ENCODE measurements around the gene CPTP.

The CPTP gene

DNA sequence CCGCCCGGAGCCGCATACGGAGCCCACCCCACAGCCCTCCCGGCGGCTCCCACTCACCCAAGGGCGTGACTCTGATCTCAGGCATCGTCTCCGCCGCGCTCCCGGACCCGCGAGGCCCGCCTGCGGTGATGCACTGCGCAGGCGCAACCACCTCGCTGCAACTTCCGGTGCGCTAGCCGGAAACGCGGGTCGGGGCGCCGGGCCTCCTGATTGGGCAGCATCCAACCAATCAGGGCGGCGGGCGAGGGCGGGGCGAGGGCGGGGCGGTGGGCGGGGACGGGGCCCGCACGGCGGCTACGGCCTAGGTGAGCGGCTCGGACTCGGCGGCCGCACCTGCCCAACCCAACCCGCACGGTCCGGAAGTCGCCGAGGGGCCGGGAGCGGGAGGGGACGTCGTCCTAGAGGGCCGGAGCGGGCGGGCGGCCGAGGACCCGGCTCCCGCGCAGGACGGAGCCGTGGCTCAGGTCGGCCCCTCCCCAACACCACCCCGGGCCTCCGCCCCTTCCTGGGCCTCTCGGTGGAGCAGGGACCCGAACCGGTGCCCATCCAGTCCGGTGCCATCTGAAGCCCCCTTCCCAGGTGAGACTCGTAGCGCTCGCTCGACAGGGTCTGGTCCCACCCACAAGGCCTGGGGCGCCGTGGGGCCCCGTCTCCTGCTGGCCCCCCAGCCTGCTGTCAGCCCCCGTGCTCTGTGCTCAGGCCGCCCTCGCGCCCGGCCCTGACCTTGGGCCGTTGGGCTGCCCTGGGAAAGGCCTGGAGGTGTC, at the start of gene CPTP, which contains the start of gene INTS11:
CPTP (plus strand) TSS at position 279 of the 764 bp plus-strand sequence. CDS start 2,109 bp downstream, outside the sequence.
INTS11 (minus strand) TSS at position 137 of the 764 bp plus-strand sequence; CDS start at position 85, 52 bp downstream.
- DNase-seq (ENCODE audit: low read depth in 1 of 2, low spot score in 1 of 2), result peak; percentile 92 to 94

DNA sequence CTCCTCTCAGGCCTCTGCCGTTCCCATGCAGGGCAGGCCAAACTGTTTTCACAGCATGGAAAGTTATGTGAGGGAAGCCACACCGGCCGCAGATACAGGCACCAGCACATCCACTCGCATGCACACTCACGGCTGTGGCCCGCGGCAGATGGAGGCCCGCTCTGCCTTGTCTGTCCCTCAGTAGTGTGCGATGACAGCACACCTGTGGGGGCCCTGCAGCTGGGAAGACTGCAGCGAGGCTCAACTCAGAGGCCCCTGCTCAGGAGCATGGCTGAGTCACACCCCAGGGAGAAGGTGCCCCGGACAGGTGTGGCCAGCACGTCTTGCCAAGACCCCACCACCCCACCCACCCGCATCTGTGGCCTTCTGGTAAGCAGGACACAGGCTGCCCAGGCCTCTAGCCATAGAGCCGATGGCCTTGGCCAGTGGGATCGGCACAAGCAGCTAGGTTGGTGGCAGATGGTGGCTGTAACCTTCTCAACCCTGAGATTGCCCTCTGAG, 49.6 kb upstream of the CPTP start:
- no peak for DNase-seq (ENCODE audit: low read depth in 1 of 2, low spot score in 1 of 2)

DNA sequence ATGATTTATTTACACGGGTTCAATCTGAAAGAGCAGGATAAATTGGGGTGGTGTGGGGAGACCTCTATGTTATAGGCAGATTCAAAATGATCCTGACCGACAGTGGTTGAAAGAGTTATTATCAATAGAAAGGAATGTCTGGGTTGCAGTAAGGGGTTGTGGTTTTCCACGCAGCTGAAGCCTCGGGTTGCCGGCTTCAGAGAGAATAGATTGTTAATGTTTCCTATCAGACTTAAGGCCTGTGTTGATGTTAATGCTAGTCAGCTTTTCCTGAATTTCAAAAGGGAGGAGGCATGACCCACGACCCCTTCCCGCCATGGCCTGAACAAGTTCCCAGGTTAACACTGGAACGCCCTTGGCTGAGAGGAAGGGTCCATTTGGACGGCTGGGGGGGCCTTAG, 48.8 kb upstream of the CPTP start:
- no peak for DNase-seq (ENCODE audit: low read depth in 1 of 2, low spot score in 1 of 2)

DNA sequence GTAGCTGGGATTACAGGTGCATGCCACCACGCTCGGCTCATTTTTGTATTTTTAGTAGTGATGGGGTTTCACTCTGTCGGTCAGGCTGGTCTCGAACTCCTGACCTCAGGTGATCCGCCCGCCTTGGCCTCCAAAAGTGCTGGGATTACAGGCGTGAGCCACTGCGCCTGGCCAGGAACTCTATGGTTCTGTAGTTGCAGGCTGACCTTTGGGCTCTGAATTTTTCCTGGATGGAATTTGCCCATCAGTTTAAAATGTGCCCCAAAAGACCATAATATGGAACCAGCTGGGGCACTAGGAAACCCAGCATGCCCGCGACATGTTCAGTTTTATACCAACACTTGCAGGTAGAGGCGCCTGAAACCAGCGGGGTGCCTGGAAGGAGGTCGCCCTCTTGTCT, 46.0 kb upstream of the CPTP start:
- DNase-seq (ENCODE audit: low read depth in 1 of 2, low spot score in 1 of 2), result no peak

DNA sequence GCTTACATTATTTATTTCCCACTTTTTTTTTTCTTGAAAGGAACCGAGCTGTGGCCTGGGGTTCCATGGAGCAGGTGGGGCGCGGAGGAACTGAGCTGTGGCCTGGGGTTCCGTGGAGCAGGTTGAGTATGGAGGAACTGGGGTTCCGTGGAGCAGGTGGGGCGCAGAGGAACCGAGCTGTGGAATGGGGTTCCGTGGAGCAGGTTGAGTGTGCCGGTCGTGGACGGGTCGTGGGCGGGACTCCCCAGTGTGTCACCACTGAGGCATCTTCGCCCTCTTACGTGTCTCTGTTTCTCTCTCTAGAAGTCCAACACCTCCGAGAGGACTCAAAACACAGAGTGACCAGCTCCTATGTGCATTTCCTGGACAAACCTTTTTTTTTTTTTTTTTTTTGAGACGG, 45.6 kb upstream of the CPTP start:
- no peak for DNase-seq (ENCODE audit: low read depth in 1 of 2, low spot score in 1 of 2)

DNA sequence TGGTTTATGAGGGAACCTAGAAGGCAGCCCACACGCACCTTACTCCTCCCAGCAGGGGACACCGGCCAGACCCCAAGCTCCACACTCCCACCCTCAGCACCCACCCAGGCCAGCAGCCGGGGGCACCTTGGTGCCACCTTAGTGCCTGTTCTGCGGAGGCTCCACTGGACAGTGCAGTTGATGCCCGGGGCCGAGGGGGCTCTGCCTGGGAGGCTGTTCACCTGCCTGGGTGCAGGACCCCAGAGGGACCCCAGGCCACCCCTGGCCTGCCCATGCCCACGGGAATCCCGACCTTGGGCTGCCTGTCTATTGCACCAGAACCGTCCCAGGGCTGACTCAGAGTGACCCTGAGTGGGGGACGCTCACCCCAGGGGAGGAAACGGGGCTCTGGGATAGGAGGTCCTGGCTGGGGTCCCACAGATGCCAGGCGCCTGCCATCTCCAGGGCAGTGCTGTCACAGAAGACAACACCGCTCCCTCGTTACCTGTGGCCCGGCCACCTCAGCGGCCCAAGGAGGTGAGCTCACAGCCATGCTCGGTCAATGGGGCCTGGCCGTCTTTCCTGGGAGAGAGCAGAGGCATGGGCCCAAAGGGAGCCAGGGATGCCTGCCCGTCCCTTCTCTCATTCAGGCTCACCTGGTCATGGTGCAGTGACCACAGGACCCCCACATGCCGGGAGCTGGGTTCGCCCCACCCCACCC, 43.7 kb upstream of the CPTP start:
- DNase-seq (ENCODE audit: low read depth in 1 of 2, low spot score in 1 of 2), result no peak

DNA sequence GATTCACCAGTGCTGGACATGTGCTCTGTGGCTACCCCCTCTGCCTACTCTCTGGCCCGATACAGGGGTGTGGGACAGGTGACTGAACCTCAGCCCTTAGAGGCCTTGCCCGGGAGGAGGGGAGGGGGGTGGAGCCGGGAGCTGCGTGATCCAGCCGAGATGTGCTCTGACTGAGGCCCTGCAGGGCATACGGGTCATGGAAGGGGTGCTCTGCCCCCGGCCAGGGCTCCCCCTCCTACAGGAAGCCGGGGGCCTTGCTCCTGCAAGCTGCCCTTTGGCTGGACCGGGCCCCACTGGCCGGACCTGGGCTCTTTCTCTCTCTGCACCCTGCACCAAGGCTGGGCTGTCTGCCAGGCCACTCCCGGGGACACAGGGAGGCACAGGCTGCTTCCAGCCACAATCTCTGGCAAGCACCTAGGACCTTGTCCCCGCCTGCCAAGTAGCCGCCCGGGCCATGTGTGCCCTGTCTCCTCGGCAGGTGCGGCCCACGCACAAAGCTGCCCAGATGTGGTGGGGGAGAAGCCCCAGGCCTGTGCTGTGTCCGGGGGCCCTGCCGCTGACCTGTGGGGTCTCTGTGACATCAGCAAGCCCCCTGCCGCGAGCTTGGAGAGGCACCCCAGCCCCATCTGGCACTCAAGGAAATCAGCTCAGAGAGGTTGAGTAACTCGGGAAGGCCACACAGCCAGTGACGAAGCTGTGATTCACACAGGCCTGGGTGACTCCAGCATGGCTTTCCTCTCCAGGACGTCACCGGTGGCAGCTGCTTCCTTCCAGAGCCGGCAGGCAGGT, 42.9 kb upstream of the CPTP start:
- DNase-seq (ENCODE audit: low read depth in 1 of 2, low spot score in 1 of 2), result no peak

DNA sequence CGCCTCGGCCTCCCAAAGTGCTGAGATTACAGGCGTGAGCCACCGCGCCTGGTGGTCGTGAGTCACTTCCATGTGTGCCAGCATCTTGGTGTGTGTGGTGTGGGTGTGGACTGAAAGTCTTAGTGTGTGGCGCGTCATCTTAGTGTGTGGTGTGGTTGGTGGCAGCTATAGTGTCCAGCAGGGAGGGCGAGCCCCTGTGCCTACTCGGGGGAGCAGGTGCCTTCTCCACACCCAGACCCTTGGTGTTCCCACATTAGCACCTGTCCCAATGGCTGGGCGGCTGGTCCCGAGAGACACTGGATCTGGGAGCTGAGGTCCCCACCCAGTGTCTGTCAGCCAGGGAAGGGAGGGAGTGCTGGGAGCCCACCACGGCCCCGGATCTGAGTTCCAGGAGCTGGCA, 41.6 kb upstream of the CPTP start:
- no peak for DNase-seq (ENCODE audit: low read depth in 1 of 2, low spot score in 1 of 2)

DNA sequence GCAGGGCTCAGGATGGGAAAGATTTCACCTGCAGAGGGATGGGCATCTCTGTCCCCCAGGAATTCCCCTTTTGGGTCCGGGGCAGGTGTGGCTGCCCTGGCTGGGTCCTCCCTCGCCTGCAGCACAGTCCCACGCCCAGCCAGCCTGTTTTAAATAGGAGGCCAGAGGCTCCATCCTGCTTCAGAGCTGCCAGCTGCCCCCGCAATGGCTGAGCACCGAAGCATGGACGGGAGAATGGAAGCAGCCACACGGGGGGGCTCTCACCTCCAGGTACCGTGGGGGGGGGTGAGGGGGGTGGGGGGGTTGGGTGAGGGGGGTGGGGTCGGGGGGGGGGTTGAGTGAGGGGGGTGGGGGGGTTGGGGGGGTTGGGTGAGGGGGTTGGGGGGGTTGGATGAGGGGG, 40.8 kb upstream of the CPTP start:
- no peak for DNase-seq (ENCODE audit: low read depth in 1 of 2, low spot score in 1 of 2)

DNA sequence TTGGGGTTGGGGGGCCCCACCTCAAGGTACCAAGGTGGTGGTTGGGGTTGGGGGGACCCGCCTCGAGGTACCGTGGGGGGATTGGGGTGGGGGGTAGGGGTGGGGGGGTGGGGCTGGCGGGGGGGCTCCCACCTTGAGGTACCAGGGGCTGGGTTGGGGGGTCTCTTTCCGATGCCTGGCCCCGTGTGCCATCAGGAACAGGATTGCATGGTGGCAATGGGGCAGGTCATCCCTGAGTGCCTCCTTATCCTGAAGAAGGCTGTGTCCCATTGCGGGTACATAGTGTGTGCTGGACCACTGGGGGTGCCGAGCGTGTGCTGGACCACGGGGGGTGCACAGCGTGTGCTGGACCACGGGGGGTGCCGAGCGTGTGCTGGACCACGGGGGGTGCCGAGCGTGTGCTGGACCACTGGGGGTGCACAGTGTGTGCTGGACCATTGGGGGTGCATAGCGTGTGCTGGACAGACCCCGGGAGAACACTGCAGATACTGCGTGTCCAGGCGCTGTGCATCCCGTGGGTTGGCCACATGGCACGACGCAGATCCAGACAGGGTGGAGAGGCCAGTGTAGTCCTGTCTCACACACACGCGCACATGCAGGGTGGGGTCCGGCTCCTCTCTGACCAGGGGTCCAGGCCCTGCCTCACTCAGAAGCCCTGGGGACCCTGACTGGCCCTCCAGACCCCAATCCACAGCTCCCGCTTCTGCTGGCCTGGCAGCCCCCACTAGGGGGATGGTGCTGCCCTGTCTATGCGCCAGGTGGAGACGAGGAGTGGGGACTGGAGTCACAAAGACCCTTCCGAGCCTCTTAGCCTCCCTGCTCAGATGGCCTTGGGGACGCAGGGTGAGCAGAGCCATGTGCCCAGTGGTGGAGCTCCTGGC, 40.1 kb upstream of the CPTP start:
- no peak for DNase-seq (ENCODE audit: low read depth in 1 of 2, low spot score in 1 of 2)

DNA sequence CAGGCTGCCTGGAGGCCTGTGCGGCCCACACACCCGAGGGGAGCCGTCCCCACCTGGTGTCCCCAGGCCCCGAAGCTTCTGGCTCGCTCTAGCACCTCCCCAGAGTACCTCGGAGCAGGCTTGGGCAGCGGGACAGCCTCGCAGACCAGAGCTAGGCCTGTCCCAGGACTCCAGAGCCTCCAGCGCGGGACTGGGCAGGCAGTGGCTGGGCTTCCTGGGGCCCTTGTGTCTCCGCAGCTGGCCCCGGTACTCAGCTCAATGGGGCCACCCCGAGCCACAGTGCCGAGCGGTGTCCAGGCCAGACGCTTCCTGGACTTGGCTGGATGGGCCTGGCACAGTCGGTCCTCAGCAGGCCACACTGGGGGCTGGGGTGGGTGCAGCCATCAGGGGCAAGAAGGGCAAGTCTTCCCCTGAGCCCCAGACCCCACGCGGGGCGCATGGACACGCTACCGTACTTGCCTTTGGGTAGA, 39.5 kb upstream of the CPTP start:
- DNase-seq (ENCODE audit: low read depth in 1 of 2, low spot score in 1 of 2), result no peak

DNA sequence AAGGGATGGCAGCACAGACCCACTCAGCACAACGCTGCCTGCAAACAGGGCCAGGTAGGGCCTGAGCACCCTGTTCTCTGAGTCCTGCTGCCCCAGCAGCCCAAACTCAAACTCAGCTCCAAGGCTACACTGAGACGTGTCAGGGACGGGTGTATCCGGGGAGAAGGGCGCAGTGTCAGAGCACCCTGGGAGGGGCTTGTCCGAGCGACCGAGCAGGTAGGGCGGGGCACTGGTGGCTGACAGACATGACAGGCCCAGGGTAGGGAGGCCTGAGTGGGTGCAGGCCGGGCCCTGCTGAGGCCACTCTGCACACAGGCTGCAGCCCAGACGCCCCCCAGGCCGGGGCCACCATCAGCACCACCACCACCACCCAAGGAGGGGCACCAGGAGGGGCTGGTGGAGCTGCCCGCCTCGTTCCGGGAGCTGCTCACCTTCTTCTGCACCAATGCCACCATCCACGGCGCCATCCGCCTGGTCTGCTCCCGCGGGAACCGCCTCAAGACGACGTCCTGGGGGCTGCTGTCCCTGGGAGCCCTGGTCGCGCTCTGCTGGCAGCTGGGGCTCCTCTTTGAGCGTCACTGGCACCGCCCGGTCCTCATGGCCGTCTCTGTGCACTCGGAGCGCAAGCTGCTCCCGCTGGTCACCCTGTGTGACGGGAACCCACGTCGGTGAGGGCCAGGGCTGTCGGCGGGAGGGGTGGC, 38.8 kb upstream of the CPTP start:
- DNase-seq (ENCODE audit: low read depth in 1 of 2, low spot score in 1 of 2), result no peak

DNA sequence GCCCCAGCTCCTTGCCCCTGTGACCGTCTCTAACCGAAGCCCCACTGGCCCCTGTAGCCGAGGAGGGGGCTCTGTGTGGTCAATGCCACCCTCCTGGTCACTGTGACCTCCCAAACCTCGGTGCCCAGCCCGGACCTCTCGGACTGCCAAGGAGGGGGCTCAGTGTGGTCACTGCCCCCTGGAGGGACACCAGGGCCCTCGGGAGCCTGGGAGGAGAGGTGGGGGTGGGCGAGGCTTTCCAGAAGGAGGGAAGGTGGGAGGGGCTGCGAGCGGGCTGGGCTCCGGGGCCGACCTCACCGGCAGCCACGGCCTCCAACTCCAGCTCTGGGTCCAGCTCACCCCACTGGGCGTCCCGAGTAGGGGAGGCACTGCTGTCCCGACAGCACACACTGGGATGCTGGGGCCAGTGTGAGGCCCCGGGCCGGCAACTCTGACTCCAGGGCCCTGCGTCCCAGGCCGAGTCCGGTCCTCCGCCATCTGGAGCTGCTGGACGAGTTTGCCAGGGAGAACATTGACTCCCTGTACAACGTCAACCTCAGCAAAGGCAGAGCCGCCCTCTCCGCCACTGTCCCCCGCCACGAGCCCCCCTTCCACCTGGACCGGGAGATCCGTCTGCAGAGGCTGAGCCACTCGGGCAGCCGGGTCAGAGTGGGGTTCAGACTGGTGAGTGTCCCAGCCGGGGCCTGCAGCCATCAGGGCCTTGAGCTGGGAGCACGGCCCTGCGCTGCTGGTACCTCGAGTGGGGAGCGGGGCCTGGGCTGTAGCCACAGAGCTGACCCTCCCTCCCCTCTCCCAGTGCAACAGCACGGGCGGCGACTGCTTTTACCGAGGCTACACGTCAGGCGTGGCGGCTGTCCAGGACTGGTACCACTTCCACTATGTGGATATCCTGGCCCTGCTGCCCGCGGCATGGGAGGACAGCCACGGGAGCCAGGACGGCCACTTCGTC, 38.0 kb upstream of the CPTP start:
- no peak for DNase-seq (ENCODE audit: low read depth in 1 of 2, low spot score in 1 of 2)

DNA sequence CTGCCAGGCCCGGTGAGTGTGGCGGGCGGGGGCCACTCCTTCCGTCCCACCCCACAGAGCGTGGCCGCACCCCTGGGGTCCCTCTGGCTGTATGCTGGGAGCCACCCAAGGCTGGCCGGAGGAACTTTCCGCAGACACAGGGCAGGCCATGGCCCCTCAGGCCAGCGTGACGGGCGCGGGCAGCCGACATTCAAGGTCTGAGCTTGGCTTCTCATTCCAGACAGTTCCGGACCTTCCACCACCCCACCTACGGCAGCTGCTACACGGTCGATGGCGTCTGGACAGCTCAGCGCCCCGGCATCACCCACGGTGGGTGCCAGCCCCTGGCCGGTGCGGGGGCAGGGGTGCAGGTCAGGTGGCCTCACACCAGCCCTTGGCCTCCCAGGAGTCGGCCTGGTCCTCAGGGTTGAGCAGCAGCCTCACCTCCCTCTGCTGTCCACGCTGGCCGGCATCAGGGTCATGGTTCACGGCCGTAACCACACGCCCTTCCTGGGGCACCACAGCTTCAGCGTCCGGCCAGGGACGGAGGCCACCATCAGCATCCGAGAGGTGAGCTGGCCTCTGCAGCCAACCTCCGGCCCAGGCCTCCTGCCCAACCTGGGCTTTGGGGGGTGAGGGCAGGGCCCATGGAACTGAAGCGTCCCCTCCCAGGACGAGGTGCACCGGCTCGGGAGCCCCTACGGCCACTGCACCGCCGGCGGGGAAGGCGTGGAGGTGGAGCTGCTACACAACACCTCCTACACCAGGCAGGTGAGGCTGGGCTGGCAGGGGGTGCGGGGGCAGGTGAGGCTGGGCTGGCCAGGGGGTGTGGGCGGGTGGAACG, 37.1 kb upstream of the CPTP start:
- DNase-seq (ENCODE audit: low read depth in 1 of 2, low spot score in 1 of 2), result no peak

DNA sequence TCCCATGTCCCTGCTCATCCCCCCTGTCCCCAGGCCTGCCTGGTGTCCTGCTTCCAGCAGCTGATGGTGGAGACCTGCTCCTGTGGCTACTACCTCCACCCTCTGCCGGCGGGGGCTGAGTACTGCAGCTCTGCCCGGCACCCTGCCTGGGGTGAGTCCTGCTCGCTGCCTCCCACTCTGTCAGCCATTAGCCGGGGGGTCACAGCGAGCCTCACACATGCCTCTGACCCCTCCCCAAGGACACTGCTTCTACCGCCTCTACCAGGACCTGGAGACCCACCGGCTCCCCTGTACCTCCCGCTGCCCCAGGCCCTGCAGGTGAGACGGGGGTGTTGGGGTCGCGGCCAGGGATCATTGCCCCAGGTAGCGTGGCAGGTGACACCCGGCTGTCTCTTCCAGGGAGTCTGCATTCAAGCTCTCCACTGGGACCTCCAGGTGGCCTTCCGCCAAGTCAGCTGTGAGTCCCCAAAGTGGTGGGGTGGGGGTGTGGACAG, 34.3 kb upstream of the CPTP start:
- DNase-seq (ENCODE audit: low read depth in 1 of 2, low spot score in 1 of 2), result peak in 1 of 2 donors; percentile 60

DNA sequence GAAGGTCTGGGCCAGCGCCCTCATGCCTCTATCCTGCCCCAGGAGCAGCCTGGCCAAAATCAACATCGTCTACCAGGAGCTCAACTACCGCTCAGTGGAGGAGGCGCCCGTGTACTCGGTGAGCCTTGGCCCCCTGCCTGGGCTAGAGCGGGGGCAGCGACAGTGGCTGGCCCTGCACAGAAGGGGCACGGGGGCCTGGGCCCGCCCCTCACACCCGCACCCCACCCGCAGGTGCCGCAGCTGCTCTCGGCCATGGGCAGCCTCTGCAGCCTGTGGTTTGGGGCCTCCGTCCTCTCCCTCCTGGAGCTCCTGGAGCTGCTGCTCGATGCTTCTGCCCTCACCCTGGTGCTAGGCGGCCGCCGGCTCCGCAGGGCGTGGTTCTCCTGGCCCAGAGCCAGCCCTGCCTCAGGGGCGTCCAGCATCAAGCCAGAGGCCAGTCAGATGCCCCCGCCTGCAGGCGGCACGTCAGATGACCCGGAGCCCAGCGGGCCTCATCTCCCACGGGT, 33.5 kb upstream of the CPTP start:
- DNase-seq (ENCODE audit: low read depth in 1 of 2, low spot score in 1 of 2), result no peak
